ENCODE results near the gene MAGOHB.

- TF ChIP-seq CTCF (conservative IDR thresholded peaks at IDR 0.05; ENCODE audit: low read depth, low read length) (no peak), EZH2 (IDR thresholded peaks at IDR 0.05; ENCODE audit: low read length, unreplicated experiment) (no peak)
Observed at GRCh38 chr12:10582704-10583103, 30.7 kb downstream of the MAGOHB start.
